Activated CD8-positive, alpha-beta memory T cell treated with anti-CD3 and anti-CD28 coated beads, Interleukin-2, amount 50 U/mL, for 1 hour (primary cell): Measurements from ENCODE around the gene CD247.

Experiments
- DNase-seq: peaks from one replicate; pipeline ENCODE4 v3.0.0-alpha.2; 2020; ENCODE audit errors: extremely low read depth

Gene CD247

GRCh38 chr1:167440345-167440744 lies 78.0 kb downstream of the CD247 start:
- no peak for DNase-seq

GRCh38 chr1:167439301-167439988 lies 78.9 kb downstream of the CD247 start:
- no peak for DNase-seq

GRCh38 chr1:167438171-167439138 lies 79.9 kb downstream of the CD247 start:
- DNase-seq: no peak

GRCh38 chr1:167435484-167435883 lies 82.8 kb downstream of the CD247 start:
- DNase-seq: no peak

- no peak for DNase-seq
Observed at GRCh38 chr1:167434306-167434705, 84.0 kb downstream of the CD247 start.

- no peak for DNase-seq
Observed at GRCh38 chr1:167433884-167434283, 84.4 kb downstream of the CD247 start.

- DNase-seq: no peak
Observed at GRCh38 chr1:167432780-167433179, 85.5 kb downstream of the CD247 start.

- no peak for DNase-seq
Observed at GRCh38 chr1:167431909-167432650, 86.2 kb downstream of the CD247 start.

- DNase-seq: no peak
Observed at GRCh38 chr1:167431261-167431908, 86.9 kb downstream of the CD247 start.

- DNase-seq: no peak
Observed at GRCh38 chr1:167430849-167431242, 87.5 kb downstream of the CD247 start.

- no peak for DNase-seq
Observed at GRCh38 chr1:167430134-167430848, 88.0 kb downstream of the CD247 start.

- no peak for DNase-seq
Observed at GRCh38 chr1:167429612-167430011, 88.7 kb downstream of the CD247 start.

GRCh38 chr1:167428395-167428794 lies 89.9 kb downstream of the CD247 start:
- no peak for DNase-seq

- no peak for DNase-seq
Observed at GRCh38 chr1:167427848-167428247, 90.5 kb downstream of the CD247 start.

- DNase-seq: no peak
Observed at GRCh38 chr1:167426716-167427115, 91.6 kb downstream of the CD247 start.

GRCh38 chr1:167425482-167425881 lies 92.8 kb downstream of the CD247 start:
- DNase-seq: no peak

GRCh38 chr1:167423684-167424619 lies 94.4 kb downstream of the CD247 start:
- DNase-seq: no peak

- DNase-seq: no peak
Observed at GRCh38 chr1:167420510-167420909, 97.8 kb downstream of the CD247 start.

GRCh38 chr1:167419245-167419644 lies 99.1 kb downstream of the CD247 start:
- DNase-seq: no peak

GRCh38 chr1:167418391-167418790 lies 99.9 kb downstream of the CD247 start:
- DNase-seq: no peak
